ENCODE measurements around the gene C1QTNF5. TPM values are rescaled to one million over a fixed set of nuclear protein-coding genes. Genes with fewer than 3 reads are reported as not detected.

Gene C1QTNF5
- polyA plus RNA-seq, 2 of the 4 experiments (the other 2 are of a cell fraction): not detected

DNA sequence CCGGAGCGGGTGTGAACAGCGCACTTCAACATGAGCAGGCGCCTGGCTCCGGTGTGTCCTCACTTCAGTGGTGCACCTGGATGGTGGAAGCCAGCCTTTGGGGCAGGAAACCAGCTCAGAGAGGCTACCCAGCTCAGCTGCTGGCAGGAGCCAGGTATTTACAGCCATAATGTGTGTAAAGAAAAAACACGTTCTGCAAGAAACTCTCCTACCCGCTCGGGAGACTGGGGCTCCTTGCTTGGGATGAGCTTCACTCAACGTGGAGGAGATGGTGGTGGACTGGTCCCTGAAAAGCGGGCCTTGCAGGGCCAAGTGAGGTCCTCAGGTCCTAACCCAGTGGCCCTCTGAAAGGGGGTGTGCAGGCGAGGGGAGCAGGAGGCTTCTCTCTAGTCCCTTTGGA lies 31.3 kb downstream of the C1QTNF5 start (continued):
- TF ChIP-seq, protein P1, sequence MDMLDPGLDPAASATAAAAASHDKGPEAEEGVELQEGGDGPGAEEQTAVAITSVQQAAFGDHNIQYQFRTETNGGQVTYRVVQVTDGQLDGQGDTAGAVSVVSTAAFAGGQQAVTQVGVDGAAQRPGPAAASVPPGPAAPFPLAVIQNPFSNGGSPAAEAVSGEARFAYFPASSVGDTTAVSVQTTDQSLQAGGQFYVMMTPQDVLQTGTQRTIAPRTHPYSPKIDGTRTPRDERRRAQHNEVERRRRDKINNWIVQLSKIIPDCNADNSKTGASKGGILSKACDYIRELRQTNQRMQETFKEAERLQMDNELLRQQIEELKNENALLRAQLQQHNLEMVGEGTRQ (IDR thresholded peaks at IDR 0.05): no peak
- TF ChIP-seq ESRRA (IDR thresholded peaks at IDR 0.05; ENCODE audit: borderline replicate concordance, low read length) (no peak), FOSB (CRISPR knock-in tag; IDR thresholded peaks at IDR 0.05) (no peak), CEBPB (IDR thresholded peaks at IDR 0.05) (no peak), POLR2A (IDR thresholded peaks at IDR 0.05; ENCODE audit: low read length) (no peak), JUN (IDR thresholded peaks at IDR 0.05) (no peak)
- TF ChIP-seq, protein P2, sequence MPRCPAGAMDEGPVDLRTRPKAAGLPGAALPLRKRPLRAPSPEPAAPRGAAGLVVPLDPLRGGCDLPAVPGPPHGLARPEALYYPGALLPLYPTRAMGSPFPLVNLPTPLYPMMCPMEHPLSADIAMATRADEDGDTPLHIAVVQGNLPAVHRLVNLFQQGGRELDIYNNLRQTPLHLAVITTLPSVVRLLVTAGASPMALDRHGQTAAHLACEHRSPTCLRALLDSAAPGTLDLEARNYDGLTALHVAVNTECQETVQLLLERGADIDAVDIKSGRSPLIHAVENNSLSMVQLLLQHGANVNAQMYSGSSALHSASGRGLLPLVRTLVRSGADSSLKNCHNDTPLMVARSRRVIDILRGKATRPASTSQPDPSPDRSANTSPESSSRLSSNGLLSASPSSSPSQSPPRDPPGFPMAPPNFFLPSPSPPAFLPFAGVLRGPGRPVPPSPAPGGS (IDR thresholded peaks at IDR 0.05): no peak

DNA sequence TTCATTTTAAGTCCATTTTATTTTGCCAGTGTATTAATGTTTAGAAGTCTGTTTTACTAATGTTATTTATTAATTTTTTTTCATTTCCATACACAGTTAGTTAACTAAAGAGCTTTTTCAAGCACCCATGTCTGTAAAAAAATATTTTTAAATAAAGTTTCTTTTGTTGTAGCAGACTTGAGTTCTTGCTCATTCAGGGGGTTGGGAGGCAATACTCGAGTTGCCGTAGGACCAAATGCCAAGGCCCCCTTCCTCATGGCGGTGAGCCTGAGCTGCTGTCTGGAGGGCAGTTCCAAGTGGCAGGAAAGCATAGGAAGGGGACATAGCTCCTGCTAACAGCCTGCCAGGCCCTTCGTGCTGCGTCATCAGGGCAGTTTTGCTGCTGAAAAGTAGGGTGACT lies 32.7 kb downstream of the C1QTNF5 start:
- TF ChIP-seq, protein P3, sequence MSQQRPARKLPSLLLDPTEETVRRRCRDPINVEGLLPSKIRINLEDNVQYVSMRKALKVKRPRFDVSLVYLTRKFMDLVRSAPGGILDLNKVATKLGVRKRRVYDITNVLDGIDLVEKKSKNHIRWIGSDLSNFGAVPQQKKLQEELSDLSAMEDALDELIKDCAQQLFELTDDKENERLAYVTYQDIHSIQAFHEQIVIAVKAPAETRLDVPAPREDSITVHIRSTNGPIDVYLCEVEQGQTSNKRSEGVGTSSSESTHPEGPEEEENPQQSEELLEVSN (IDR thresholded peaks at IDR 0.05; ENCODE audit: borderline replicate concordance, low read depth): no peak
- TF ChIP-seq ZSCAN20 (CRISPR knock-in tag; IDR thresholded peaks at IDR 0.05) (no peak), ESRRA (IDR thresholded peaks at IDR 0.05; ENCODE audit: borderline replicate concordance, low read length) (no peak), EHF (CRISPR knock-in tag; IDR thresholded peaks at IDR 0.05) (no peak), RAD21 (conservative IDR thresholded peaks at IDR 0.05 in 1 of 2, IDR thresholded peaks at IDR 0.05 in 1 of 2) (no peak), JUN (IDR thresholded peaks at IDR 0.05) (no peak), ZFP36 (IDR thresholded peaks at IDR 0.05; ENCODE audit: borderline replicate concordance, partially characterized antibody) (no peak), PHF8 (IDR thresholded peaks at IDR 0.05; ENCODE audit: borderline replicate concordance, low read depth) (no peak), GATA3 (IDR thresholded peaks at IDR 0.05; ENCODE audit: borderline replicate concordance) (no peak), NR3C1 (IDR thresholded peaks at IDR 0.05) (no peak), HOXB5 (CRISPR knock-in tag; IDR thresholded peaks at IDR 0.05) (no peak), HOXA7 (CRISPR knock-in tag; IDR thresholded peaks at IDR 0.05) (no peak)
- TF ChIP-seq, protein P4, sequence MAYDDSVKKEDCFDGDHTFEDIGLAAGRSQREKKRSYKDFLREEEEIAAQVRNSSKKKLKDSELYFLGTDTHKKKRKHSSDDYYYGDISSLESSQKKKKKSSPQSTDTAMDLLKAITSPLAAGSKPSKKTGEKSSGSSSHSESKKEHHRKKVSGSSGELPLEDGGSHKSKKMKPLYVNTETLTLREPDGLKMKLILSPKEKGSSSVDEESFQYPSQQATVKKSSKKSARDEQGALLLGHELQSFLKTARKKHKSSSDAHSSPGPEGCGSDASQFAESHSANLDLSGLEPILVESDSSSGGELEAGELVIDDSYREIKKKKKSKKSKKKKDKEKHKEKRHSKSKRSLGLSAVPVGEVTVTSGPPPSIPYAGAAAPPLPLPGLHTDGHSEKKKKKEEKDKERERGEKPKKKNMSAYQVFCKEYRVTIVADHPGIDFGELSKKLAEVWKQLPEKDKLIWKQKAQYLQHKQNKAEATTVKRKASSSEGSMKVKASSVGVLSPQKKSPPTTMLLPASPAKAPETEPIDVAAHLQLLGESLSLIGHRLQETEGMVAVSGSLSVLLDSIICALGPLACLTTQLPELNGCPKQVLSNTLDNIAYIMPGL (CRISPR knock-in tag; IDR thresholded peaks at IDR 0.05; ENCODE audit: borderline replicate concordance): no peak
- TF ChIP-seq, protein P5, sequence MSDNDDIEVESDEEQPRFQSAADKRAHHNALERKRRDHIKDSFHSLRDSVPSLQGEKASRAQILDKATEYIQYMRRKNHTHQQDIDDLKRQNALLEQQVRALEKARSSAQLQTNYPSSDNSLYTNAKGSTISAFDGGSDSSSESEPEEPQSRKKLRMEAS (IDR thresholded peaks at IDR 0.05): no peak
- POLR2A ChIA-PET: interaction anchor here (0.7 kb wide), 1 partner anchor 223 kb away, joined by 3 read pairs; no protein-coding TSS in a partner anchor

DNA sequence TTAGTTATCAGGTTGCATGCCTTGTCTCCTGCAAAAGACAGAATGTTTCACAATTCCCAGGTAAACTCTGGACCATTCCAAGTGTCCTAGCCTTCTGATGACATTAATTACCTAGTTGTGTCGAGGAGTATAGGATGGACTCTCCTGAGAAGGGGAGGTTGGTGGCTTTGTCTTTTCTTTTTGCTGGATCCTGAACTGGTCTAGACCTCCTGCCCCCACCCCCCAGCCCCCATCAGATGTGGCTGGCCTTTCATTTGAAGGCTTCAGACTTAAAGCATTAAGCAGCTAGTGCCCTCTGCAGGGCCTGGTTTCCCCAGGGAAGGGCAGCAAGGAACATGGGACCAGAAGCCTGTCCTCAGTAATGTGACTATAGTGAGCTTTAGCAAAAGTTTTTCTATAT lies 33.5 kb downstream of the C1QTNF5 start:
- TF ChIP-seq EP300 (IDR thresholded peaks at IDR 0.05): no peak
- TF ChIP-seq CBX2 (IDR thresholded peaks at IDR 0.05; ENCODE audit: borderline replicate concordance, low read depth): no peak
- TF ChIP-seq RCOR1 (IDR thresholded peaks at IDR 0.05; ENCODE audit: low read depth, low read length): no peak
- TF ChIP-seq, protein P6, sequence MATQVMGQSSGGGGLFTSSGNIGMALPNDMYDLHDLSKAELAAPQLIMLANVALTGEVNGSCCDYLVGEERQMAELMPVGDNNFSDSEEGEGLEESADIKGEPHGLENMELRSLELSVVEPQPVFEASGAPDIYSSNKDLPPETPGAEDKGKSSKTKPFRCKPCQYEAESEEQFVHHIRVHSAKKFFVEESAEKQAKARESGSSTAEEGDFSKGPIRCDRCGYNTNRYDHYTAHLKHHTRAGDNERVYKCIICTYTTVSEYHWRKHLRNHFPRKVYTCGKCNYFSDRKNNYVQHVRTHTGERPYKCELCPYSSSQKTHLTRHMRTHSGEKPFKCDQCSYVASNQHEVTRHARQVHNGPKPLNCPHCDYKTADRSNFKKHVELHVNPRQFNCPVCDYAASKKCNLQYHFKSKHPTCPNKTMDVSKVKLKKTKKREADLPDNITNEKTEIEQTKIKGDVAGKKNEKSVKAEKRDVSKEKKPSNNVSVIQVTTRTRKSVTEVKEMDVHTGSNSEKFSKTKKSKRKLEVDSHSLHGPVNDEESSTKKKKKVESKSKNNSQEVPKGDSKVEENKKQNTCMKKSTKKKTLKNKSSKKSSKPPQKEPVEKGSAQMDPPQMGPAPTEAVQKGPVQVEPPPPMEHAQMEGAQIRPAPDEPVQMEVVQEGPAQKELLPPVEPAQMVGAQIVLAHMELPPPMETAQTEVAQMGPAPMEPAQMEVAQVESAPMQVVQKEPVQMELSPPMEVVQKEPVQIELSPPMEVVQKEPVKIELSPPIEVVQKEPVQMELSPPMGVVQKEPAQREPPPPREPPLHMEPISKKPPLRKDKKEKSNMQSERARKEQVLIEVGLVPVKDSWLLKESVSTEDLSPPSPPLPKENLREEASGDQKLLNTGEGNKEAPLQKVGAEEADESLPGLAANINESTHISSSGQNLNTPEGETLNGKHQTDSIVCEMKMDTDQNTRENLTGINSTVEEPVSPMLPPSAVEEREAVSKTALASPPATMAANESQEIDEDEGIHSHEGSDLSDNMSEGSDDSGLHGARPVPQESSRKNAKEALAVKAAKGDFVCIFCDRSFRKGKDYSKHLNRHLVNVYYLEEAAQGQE (IDR thresholded peaks at IDR 0.05): no peak
- TF ChIP-seq RAD21 (conservative IDR thresholded peaks at IDR 0.05 in 1 of 2, IDR thresholded peaks at IDR 0.05 in 1 of 2): peak in 1 of 2 experiments; percentile 11; a peak in 1 of 5 replicates
- no peak for TF ChIP-seq EHF (CRISPR knock-in tag; IDR thresholded peaks at IDR 0.05)
- H3K9me3 ChIP-seq: no peaks in the 10 kb centered on the region
- no peak for FAIRE-seq
- CTCF ChIA-PET: interaction anchor here (0.8 to 6.9 kb wide), 5 partner anchors 10 to 168 kb away, joined by 3 to 43 read pairs (median 3); no protein-coding TSS in a partner anchor
- no peak for DNase-seq (ENCODE audit: low read depth in 1 of 2, low spot score in 1 of 2)
- 100% methylated on average over 1 of the region's 1 CpG for WGBS (ENCODE audit: missing lambda C conversion rate)
- H3K4me1 ChIP-seq: no peaks in the 10 kb centered on the region
- ATAC-seq: peak; percentile 52 to 54; a peak in 2 of 6 replicates
- H3K27ac ChIP-seq: no peak overlapping the region
- POLR2A ChIA-PET: no interaction called here
- H3K4me3 ChIP-seq: no peak overlapping the region
- no peak overlapping the region for H3K4me2 ChIP-seq

More for the DNA sequence above, 32.7 kb downstream of the C1QTNF5 start:
- WGBS (ENCODE audit: missing lambda C conversion rate): 86% methylated on average over 5 of the region's 5 CpGs
- Histone ChIP-seq H3K4me1 (no peaks in the 10 kb centered on the region), H3K27ac (no peak overlapping the region), H3K4me3 (no peak overlapping the region), H3K4me2 (no peak overlapping the region), H3K9me3 (no peaks in the 10 kb centered on the region)
- DNase-seq (ENCODE audit: low read depth in 1 of 2, low spot score in 1 of 2) (no peak), ATAC-seq (no peak), FAIRE-seq (no peak)
- CTCF ChIA-PET: interaction anchor here (0.8 to 6.9 kb wide), 6 partner anchors 15 to 167 kb away, joined by 3 to 43 read pairs (median 4); no protein-coding TSS in a partner anchor
